NCI-H1092 (cell line): ENCODE measurements around the gene TEX52.

ENCODE experiments used
- DNase-seq: peaks from one replicate; lab custom pipeline; 2025; lab: John Stamatoyannopoulos, UW

The TEX52 gene

DNA sequence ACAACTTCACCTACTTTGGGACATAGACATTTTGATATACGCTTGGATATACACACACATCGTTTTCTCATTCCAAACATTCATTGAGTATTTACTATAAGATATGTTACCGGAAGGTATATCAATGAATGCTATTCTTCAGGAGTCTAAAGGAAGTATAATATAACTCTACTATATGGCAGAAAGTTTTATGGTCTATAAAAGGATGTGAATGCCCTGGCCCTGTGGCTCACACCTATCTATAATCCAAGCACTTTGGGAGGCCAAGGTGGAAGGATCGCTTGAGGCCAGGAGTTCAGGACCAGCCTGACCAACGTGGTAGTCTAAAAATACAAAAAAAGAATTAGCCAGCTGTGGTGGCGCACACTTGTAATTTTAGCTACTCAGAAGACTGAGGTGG lies 27.6 kb downstream of the TEX52 start:
- DNase-seq = no peak

DNA sequence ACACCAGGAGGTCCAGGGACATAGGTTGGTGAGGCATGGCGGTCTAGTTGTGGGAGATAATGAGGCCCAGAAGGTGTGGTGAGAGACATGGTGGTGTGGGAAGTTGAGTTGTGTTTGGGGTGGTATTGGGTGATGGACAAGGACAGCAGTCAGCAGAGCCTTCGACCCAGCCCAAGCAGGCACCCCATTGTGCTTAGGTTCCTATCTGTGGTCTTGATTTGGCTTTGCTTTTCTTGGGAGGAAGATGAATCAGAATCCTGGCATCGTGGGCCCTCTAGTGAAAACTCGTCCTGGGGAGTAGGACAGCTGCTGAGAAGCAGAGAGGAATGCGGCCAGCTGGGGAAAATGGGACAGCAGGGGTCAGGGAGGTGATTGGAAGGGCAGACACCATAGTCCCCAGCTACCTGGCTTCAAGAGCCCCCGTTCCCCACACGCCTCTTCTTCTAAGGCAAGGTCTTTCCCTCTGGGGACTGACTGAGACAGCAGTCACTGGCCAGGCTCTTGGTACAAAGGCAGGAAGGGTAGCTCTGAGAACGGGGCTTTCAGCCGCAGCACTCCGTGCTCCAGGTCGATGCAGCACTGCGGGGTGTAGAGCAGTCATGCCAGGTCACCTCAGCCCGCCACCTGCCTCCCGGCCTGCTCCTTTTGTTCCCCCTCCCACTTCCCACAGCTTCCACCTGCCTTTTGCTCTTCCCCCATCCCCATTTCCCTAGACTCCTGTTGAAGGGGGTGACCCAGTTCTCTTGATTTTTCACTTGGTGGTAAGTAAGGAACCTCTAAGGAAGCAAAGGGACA lies 29.9 kb downstream of the TEX52 start:
- DNase-seq = no peak

DNA sequence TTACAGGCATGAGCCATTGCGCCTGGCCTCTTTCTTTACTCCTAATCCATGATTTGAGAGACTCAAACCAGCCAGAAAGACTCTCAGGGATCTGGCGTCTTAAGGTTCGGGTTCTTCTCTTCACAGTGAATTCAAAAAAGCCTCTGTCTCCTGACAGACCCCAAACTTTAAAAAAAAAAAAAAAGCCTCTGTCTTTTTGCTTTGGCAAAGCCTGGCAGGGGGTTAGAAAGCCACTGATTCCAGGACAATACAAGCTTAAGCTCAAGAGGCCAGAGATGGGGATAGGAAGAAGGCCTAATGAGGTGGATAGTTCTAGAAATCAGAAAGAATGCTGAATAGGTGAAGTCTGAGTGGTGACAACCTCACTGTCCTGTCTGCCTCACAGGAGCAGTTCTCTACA lies 30.8 kb downstream of the TEX52 start:
- no peak for DNase-seq

DNA sequence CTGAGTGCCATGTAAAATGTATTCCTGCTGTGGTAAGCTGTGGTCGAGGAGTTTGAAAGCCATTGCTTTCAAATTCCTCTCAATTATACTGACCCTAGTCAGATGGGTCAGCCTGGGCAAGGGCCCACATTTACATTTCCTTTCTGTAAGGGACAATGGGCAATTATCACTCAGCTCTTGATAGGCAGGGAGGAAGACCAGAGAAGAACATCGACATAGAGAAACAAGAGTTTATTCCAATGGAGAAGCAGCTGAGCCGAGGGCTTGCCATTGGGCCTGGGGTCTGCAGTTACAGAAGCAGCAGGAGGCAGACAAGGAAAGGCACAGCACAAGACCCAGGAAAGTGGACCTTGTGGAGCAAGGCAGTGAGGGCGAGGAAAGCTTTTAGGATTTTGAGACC lies 31.7 kb downstream of the TEX52 start:
- no peak for DNase-seq

DNA sequence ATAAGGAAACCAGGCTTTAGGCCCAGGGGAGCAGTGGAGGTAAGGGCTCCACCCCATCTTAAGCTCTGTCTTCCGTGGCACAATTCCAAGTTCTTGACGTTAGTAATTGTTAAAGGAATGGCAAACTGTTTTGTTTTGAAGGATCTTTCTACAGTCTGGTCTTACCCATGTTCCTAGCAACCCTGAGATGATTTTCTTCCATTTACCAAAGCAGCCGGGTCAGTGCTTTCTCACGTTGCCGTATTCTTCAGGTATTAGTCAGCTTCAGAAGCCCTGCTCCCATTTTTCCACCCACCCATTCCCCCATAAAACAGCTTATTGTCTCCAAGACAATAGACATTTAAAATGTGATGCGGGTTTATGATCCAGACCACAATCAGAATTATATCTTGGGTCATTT lies 32.3 kb downstream of the TEX52 start:
- DNase-seq = no peak

DNA sequence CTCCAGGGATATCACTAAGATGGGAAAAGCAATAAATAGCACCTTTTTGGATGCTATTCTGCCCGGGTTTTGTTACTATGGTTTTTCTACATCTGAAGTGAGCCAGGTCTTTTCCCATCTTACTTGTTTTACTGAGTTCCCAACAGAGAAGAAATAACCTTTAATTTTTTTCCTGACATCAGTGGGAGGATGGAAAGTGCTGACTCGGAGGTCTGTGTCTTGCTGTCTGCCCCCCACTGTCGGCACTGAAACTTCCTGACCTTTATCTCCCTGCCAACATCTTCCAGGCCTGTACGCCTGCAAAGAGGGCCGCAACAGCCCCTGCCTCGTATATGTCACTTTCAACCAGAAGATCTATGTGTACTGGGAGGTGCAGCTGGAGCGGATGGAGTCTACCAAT lies 33.4 kb downstream of the TEX52 start:
- DNase-seq = no peak

DNA sequence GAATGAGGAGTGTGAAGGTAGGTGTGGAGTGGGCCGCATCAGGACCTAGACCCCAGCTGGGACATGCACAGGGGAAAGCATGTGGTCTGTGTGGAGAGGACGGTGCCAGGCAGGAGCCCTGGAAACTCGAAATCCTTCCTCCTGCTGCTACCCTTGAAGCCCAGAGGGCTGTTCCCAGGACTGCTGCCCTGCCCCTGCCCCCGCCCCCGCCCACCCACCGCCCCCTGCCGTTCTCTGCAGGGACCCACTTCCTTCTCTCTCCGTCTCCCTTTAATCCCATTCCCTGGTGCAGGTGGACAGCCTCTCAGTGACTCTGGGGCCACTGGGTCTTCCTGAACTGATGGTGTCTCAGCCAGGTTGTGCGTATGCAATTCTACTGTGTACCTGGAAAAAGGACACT lies 36.4 kb downstream of the TEX52 start:
- no peak for DNase-seq

DNA sequence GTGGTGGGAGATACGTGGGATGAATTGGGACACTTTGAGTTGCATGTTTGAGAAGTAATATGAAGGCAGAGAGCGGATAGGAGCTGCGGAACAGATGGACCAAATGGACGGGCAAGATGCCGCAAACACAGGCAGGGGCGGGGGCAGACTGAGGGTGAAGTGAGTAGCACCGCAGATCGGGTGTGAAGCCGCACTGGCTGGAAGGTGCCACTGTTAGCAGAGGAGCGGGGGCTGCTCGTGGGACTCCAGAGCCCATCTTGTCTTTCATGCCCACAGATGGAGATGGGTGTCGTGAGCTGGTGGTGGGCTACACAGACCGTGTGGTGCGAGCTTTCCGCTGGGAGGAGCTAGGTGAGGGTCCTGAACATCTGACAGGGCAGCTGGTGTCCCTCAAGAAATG lies 37.0 kb downstream of the TEX52 start:
- DNase-seq = no peak

DNA sequence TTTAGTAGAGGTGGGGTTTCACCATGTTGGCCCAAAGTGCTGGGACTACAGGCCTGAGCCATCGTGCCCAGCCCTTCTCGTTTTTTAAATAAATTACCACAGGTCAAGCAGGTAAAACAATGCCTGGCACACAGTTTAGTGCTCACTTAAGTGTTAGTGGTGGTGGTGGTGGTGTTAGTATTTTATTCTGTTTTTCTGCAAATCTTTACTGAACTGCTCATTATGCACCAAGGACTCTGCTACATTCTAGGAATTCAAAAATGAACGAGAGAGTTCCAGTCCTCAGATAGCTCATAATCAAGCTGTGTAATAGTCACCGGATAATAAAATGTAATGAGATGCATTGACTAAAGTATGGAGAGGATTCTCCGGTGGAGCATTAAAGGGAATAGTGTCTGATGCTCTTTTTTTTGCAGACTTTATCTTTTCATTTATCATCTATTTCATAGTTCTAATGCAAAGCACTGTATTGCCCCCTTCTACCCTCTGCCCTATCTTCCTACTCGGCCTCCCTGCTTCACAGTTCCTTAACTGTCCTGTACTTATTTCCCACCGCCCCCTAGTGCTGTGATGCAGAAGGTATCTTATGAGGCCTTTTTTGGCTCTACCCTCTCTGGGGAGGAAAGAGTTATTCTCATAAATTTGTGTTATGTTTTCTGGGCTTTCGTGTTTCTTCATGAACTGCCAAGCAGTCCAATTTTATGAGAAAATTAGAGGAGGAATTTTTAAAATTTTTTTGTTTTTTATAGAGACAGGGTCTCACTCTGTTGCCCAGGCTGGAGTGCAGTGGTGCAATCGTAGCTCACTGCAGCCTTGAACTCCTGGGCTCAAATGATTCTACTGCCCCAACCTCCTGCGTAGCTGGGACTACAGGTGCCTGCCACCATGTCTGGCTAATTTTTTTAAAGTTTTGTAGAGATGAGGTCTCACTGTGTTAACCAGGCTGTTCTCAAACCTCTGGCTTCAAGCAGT lies 43.3 kb downstream of the TEX52 start:
- peak; percentile 65 for DNase-seq

DNA sequence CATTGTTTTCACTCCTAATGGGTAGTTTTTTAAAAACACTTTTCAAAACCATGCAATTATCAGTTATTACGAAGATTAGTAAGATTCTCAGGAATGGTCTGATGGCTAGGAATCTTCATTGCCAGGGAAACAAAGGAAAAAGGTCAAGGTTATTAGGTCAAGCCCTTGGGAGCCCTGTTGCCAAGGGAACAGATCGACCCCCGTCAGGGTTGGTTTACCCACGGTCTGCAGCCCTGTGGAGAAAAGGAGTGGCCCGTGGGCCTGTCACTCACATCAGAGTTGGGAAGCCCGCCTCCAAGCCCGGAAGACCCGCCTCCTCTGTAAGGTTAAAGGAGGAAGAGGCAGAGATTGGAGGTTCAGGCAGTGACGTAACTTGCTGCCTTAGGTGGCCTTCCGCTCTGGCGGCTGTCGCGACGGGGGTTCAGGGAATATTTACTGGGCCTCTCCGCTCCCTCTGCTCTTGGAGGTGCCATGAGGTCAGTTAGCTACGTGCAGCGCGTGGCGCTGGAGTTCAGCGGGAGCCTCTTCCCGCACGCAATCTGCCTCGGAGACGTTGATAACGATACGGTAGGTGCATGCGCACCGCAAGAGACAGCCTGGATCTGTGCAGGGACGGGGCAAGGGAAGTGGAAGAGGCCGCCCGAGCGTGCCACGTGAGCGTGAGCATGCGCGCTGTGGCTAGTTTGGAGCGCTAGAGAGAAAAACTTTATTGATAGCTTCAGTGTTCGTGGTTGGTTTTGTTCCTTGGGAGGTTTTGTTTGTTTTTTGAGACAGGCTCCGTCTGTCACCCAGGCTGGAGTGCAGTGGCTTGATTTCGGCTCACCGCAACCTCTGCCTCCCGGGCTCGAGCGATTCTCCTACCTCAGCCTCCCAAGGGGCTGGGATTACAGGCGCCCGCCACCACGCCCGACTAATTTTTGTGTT lies 44.3 kb downstream of the TEX52 start, which contains the start of gene ITFG2:
Gene ITFG2 (plus strand): TSS at position 379 of the 924 bp plus-strand sequence. CDS start 93 bp downstream, at position 472.
- DNase-seq = peak; percentile 100

DNA sequence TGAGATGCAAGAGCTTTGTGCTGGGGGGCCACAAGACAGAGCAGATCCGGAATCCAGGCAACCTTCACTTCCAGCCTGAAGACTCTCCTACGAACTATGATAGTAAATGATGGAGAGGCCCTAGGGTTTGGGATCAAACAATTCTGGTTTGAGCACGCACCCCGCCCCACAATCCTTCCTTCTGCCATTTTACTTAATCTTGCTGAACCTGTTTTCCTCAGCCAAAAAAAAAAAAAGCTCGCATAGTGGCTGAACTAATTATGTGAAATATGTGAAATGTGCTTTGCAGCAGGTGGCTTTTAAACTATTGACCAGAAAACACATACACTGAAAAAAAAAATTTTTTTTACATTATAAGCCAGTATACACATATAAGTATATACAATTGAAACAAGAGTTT lies 45.0 kb downstream of the TEX52 start:
- no peak for DNase-seq

DNA sequence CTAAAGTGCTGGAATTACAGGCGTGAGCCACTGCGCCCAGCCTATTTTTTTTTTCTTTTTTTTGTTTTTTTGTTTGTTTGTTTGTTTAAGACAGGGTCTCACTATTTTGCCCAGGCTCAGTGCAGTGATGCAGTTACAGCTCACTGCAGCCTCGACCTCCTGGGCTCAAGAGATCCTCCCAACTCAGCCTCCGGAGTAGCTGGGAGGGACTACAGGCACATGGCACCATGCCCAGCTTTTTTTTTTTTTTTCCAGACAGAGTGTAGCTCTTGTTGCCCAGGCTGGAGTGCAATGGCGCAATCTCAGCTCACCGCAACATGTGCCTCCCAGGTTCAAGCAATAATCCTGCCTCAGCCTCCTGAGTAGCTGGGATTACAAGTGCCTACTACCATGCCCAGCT lies 50.1 kb downstream of the TEX52 start:
- DNase-seq = no peak

DNA sequence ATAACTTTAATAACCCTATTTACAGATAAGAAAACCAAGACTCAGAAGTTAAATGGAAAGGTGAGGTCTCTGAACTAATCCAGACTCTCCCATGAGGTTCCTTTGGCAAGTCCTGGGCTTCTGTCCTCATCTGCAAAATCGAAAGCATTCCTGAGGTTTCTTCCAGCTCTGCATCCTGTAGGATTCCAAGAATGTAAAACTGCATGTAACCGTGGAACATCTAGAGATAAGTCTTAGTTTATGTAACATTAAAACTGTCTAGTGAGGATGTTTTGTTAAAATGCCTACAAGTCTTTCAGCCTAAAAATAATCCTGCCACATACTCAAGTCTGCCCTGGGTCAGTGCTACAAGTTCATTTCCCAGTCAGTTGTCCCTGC lies 51.7 kb downstream of the TEX52 start:
- no peak for DNase-seq

DNA sequence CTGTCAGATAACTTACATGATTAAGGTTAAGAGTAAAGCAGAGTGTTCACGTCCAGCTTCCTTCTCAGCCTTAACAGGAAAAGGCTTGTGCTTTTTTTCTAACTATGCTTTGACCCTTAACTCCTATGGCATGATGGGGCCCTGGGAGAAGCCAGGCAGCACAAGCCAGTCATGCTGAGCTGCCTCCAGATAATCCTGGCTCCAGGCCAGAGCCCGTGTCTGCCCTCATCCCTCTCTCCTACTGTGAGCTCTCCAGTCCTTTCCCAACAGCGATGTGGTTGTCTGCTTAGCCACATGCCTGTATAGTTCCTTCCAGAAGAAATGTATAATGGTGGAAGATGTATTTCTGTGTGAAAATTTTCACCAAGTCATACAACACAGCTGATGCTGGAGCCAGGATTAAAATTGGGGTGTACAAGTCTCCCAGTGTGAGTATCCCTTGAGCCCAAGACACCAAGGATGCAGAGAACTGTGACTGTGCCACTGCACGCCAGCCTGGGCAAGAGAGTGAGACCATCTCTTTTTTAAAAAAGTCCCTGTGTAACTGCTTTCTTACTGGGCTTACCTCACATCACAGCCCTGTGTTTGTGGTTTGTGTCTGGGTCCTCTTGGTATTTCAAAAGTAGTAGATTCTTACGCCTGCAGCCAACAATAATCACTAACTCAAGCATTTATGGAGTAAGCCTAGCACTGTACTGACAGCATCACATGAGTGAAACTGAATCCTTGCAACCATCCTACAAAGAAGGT lies 52.3 kb downstream of the TEX52 start:
- DNase-seq = no peak

DNA sequence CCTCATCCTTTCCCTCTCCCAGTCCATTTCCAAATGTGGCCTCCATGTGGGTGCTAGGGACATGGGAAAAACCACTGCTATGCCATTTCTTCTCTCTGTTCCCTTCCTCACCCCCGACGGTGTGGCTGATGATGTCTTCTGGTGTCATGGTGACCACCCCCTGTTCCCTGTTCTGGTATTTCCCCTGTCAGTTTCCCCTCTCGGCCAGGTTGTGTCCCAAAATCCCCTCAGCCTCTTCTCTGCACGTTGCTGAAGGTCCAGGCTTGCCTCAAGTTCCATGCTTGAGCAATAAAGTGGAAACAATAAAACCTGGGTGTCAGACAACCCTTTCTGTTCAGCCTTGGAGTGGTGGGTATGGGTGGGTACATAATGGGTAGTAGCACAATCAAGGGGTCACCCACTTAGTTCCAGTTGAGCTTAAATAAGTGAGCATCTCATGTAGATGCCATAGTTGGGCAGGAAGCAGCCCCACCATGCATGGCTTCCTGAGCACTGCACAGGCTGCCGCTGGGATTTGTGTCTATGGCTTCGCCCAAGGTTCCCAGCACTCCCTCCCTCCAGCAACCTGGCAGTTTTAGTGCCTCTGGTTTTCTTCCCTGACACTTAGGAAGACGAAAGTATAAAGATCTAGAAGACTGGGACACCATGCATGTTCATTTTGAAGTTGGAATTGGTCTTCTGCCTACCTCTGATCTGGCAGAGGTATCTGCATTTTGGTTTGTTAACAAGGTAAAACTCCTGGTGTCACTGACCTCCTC lies 53.0 kb downstream of the TEX52 start:
- no peak for DNase-seq

DNA sequence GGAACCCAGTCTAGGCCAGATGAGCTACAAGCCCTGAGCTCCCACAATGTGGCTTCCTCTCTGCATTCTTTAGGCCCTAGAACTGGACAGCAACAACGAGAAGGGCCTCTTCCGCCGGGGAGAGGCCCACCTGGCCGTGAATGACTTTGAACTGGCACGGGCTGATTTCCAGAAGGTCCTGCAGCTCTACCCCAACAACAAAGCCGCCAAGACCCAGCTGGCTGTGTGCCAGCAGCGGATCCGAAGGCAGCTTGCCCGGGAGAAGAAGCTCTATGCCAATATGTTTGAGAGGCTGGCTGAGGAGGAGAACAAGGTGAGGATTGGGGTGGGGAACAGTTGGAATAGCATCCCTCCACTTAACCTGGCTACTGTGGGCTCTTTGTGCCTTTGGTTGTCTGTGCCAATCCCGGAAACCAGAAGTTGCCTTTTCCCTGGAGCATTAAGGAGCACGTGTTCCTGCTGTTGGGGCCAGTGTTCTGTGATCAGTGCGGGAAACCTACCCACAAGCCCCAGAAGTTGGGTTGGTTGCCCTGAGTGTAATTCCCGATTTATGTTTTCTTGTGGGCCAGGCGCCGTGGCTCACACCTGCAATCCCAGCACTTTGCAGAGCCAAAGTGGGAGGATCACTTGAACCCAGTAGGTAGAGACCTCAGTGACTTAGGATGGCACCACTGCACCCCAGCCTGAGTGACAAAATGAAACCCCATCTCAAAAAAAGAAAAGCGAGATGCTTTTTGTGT lies 55.6 kb downstream of the TEX52 start:
- no peak for DNase-seq

DNA sequence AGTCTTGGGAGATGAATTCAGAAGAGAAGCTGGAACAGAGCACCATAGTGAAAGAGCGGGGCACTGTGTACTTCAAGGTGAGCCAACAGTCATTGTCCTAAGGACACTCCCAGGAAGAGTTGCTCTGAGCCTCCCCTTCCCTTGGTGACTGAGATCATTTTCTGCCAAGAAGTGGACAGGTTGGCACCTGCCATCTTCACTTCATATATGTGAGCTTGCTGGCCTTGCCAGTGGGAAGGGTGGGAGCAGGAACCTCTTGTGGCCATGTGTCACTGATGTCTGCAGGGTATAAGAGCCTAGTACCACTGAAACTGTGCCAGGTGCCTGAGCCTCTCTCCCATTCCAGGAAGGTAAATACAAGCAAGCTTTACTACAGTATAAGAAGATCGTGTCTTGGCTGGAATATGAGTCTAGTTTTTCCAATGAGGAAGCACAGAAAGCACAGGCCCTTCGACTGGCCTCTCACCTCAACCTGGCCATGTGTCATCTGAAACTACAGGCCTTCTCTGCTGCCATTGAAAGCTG lies 56.7 kb downstream of the TEX52 start:
- no peak for DNase-seq
